Measurements from ENCODE around the gene FANCC.
A peak's percentile ranks its signal among the peaks of the same experiment; 100 is the strongest.

Gene FANCC

GRCh38 chr9:95171001-95171400 is 146.5 kb downstream of the FANCC start:
- H3K4me3 ChIP-seq (ENCODE audit: low read length), result no peak overlapping the region
- DNase-seq (ENCODE audit: low read depth), result no peak
- no peak for TF ChIP-seq CTCF (conservative IDR thresholded peaks at IDR 0.05; ENCODE audit: low read length)

GRCh38 chr9:95167998-95168397 is 149.5 kb downstream of the FANCC start:
- DNase-seq (ENCODE audit: low read depth), result peak; percentile 86
- TF ChIP-seq CTCF (conservative IDR thresholded peaks at IDR 0.05; ENCODE audit: low read length), result peak; percentile 97
- no peak overlapping the region for H3K4me3 ChIP-seq (ENCODE audit: low read length)

GRCh38 chr9:95165004-95165403 is 152.5 kb downstream of the FANCC start:
- no peak for TF ChIP-seq CTCF (conservative IDR thresholded peaks at IDR 0.05; ENCODE audit: low read length)
- DNase-seq (ENCODE audit: low read depth), result no peak

GRCh38 chr9:95157481-95158151 is 159.9 kb downstream of the FANCC start:
- H3K4me3 ChIP-seq (ENCODE audit: low read length), result no peak overlapping the region
- no peak for TF ChIP-seq CTCF (conservative IDR thresholded peaks at IDR 0.05; ENCODE audit: low read length)
- DNase-seq (ENCODE audit: low read depth), result peak; percentile 92

More at GRCh38 chr9:95165004-95165403, 152.5 kb downstream of the FANCC start:
- no peak overlapping the region for H3K4me3 ChIP-seq (ENCODE audit: low read length)

- TF ChIP-seq CTCF (conservative IDR thresholded peaks at IDR 0.05; ENCODE audit: low read length), result no peak
- H3K4me3 ChIP-seq (ENCODE audit: low read length), result no peak overlapping the region
- no peak for DNase-seq (ENCODE audit: low read depth)
These were observed 161.4 kb downstream of the FANCC start for GRCh38 chr9:95156074-95156473.

- TF ChIP-seq CTCF (conservative IDR thresholded peaks at IDR 0.05; ENCODE audit: low read length), result no peak
- DNase-seq (ENCODE audit: low read depth), result no peak
- H3K4me3 ChIP-seq (ENCODE audit: low read length), result no peak overlapping the region
These were observed 162.3 kb downstream of the FANCC start for GRCh38 chr9:95155220-95155619.

GRCh38 chr9:95150903-95151302 is 166.6 kb downstream of the FANCC start:
- no peak for DNase-seq (ENCODE audit: low read depth)
- TF ChIP-seq CTCF (conservative IDR thresholded peaks at IDR 0.05; ENCODE audit: low read length), result no peak
- H3K4me3 ChIP-seq (ENCODE audit: low read length), result no peak overlapping the region

Measured in AG10803 (cell line).